Endothelial cell of umbilical vein (primary cell): ENCODE results near the gene GLOD4. TPM values are rescaled to one million over a fixed set of nuclear protein-coding genes. Genes with fewer than 3 reads are reported as not detected.

ENCODE experiments used
- BruUV-seq: library from RNA; stranded (reverse); fragments of 400-500 nt; replicated peaks from 2 replicates; lab custom pipeline; 2021; lab: Mats Ljungman, UMichigan
- CTCF ChIA-PET: fragments of 300-600, 350-600 bp; sonication (Branson Sonifier 250); formaldehyde crosslinking; loops from one replicate; lab custom pipeline; 2021; ENCODE audit warnings: antibody characterized with exemption, inconsistent platforms; lab: Charles Lee
- POLR2A ChIA-PET: fragments of 300-600, 350-600 bp; sonication (Branson Sonifier 250); formaldehyde crosslinking; loops from one replicate; lab custom pipeline; 2021; ENCODE audit warnings: antibody characterized with exemption, inconsistent platforms; lab: Charles Lee
- DNase-seq: peaks from one replicate; pipeline ENCODE4 v3.0.0-alpha.2; 2011; ENCODE audit warnings: low read depth, low spot score
- FAIRE-seq: peaks from 2 replicates; lab custom pipeline; 2011; peaks lifted over from hg19 to GRCh38; lab: Jason Lieb, UNC
- H2AFZ ChIP-seq: 2 replicates; pipeline ENCODE4 v1.6.0; 2012; ENCODE audit warnings: low read depth, low read length, control low read depth, inconsistent platforms
- H3K27ac ChIP-seq: 2 replicates; pipeline ENCODE4 v1.5.1; 2011; ENCODE audit warnings: low read depth, mild to moderate bottlenecking, control low read depth, low read length, moderate library complexity; ENCODE audit not compliant: insufficient read depth
- H3K27me3 ChIP-seq, 2 experiments: 2 replicates each; pipeline versions ENCODE4 v1.6.0 to v1.6.1; 2011; ENCODE audit warnings: low read length in 2 of 2, mixed read lengths in 1 of 2; ENCODE audit not compliant: control insufficient read depth in 2 of 2, insufficient read depth in 2 of 2
- H3K36me3 ChIP-seq, 2 experiments: 2 replicates in 1 of 2; 3 replicates in 1 of 2; pipeline ENCODE4 v1.5.1; 2011; ENCODE audit warnings: low read length in 2 of 2, mild to moderate bottlenecking in 1 of 2, moderate library complexity in 1 of 2; ENCODE audit not compliant: control insufficient read depth in 2 of 2, insufficient read depth in 2 of 2; ENCODE audit errors: extremely low read depth in 1 of 2
- H3K4me1 ChIP-seq: 3 replicates; pipeline ENCODE4 v1.5.1; 2011; ENCODE audit warnings: mild to moderate bottlenecking, low read length; ENCODE audit not compliant: control insufficient read depth, insufficient read depth; ENCODE audit errors: extremely low read depth
- H3K4me2 ChIP-seq: 2 replicates; pipeline ENCODE4 v1.6.1; 2011; ENCODE audit warnings: low read length, control low read depth, mixed read lengths; ENCODE audit not compliant: insufficient read depth
- H3K4me3 ChIP-seq, 3 experiments: fragments of 200-600 bp in 1 of 3; sonication (generic), shearing (Covaris generic) in 1 of 3; replicated peaks in 1 of 3; 2 replicates each; pipeline ENCODE4 v1.5.1; 2011 to 2016; ENCODE audit warnings: control low read depth in 3 of 3, low read length in 3 of 3, mild to moderate bottlenecking in 2 of 3, inconsistent platforms in 1 of 3, low read depth in 1 of 3, moderate library complexity in 1 of 3; ENCODE audit not compliant: insufficient read depth in 1 of 3
- H3K79me2 ChIP-seq: 2 replicates; pipeline ENCODE4 v1.6.0; 2012; ENCODE audit warnings: low read length, inconsistent platforms; ENCODE audit not compliant: control insufficient read depth, insufficient read depth
- H3K9ac ChIP-seq: replicated peaks from 2 replicates; pipeline ENCODE3; 2011; ENCODE audit warnings: low read length, control low read depth; ENCODE audit not compliant: insufficient read depth; ENCODE audit errors: extremely low read depth
- H3K9me1 ChIP-seq: replicated peaks from 3 replicates; pipeline ENCODE4 v1.6.0; 2011; ENCODE audit warnings: mild to moderate bottlenecking, low read length; ENCODE audit not compliant: control insufficient read depth, insufficient read depth; ENCODE audit errors: extremely low read depth
- H3K9me3 ChIP-seq: replicated peaks from 2 replicates; pipeline ENCODE4 v1.5.1; 2012; ENCODE audit warnings: low read length, inconsistent platforms; ENCODE audit not compliant: control insufficient read depth, insufficient read depth
- H4K20me1 ChIP-seq: replicated peaks from 2 replicates; pipeline ENCODE3; 2011; ENCODE audit warnings: mild to moderate bottlenecking, low read length; ENCODE audit not compliant: control insufficient read depth, insufficient read depth; ENCODE audit errors: extremely low read depth
- EZH2 ChIP-seq: IDR thresholded peaks from 2 replicates; pipeline ENCODE4 v1.6.1; 2012; ENCODE audit warnings: borderline replicate concordance, low read depth, mild to moderate bottlenecking, moderate library complexity, low read length, inconsistent platforms; ENCODE audit not compliant: severe bottlenecking
- FOS ChIP-seq: IDR thresholded peaks from 2 replicates; pipeline ENCODE4 v1.6.1; 2011; ENCODE audit warnings: mild to moderate bottlenecking, low read length, moderate library complexity, borderline replicate concordance; ENCODE audit not compliant: insufficient read depth
- GATA2 ChIP-seq: IDR thresholded peaks from 2 replicates; pipeline ENCODE4 v1.7.0; 2011; ENCODE audit warnings: low read depth, mild to moderate bottlenecking, moderate library complexity, mixed read lengths, low read length; ENCODE audit not compliant: insufficient read length, insufficient read depth
- JUN ChIP-seq: IDR thresholded peaks from 2 replicates; pipeline ENCODE4 v1.6.1; 2011; ENCODE audit warnings: borderline replicate concordance, low read depth; ENCODE audit not compliant: insufficient read length, insufficient read depth
- MAX ChIP-seq: IDR thresholded peaks from 2 replicates; pipeline ENCODE4 v1.6.1; 2011; ENCODE audit not compliant: insufficient read depth, insufficient read length
- MYC ChIP-seq: IDR thresholded peaks from one replicate; pipeline ENCODE4 v1.6.1; 2011; ENCODE audit warnings: mild to moderate bottlenecking, low read depth, low read length
- POLR2A ChIP-seq: IDR thresholded peaks from 2 replicates; pipeline ENCODE4 v1.6.1; 2012; ENCODE audit warnings: low read depth, mild to moderate bottlenecking, control low read depth, low read length
- POLR2AphosphoS5 ChIP-seq: IDR thresholded peaks from 2 replicates; pipeline ENCODE4 v1.6.1; 2012; ENCODE audit warnings: low read depth, mild to moderate bottlenecking, control low read depth, low read length, moderate library complexity; ENCODE audit not compliant: insufficient read depth
- dilution Hi-C: fragments of 300-500 bp; cut with MboI; formaldehyde crosslinking; loops from one replicate; pipeline ENCODE4 v1.15.0; 2019; ENCODE audit warnings: low sequenced_read_pairs; ENCODE audit not compliant: extremely low pct_ligation_motif_present
- intact Hi-C: fragments of 100-400 bp; cut with micrococcal nuclease; formaldehyde crosslinking; loops from one replicate; pipeline ENCODE4 v1.10.0; 2022
- polyA plus RNA-seq, 4 experiments: library from polyadenylated mRNA; depleted of rRNA in 3 of 4; stranded (reverse) in 3 of 4; unstranded in 1 of 4; fragments of >200 nt; gene quantifications; 2 replicates each; pipeline versions ENCODE4 v1.2.1 to v1.2.3, GENCODE V29; 2011 to 2012; ENCODE audit warnings: missing spikeins in 1 of 4
- total RNA-seq: library from RNA; stranded (reverse); gene quantifications from 2 replicates; pipeline ENCODE4 v1.2.3, GENCODE V29; 2021
- TF ChIP-seq, protein P1 (sequence below), 2 donors: IDR thresholded peaks; 1 replicate in 1 of 2; 2 replicates in 1 of 2; pipeline ENCODE4 v1.5.1; 2011; ENCODE audit warnings: low read length in 2 of 2, mild to moderate bottlenecking in 2 of 2, moderate library complexity in 2 of 2, control low read depth in 1 of 2, inconsistent platforms in 1 of 2, low read depth in 1 of 2; ENCODE audit not compliant: insufficient read depth in 1 of 2; ENCODE audit errors: extremely low read depth in 1 of 2

The GLOD4 gene
- total and polyA plus RNA-seq, 2 donors (not counting 3 experiments of a cell fraction or from before 2014, with no cell fraction given): 41.3 to 84.2 TPM

DNA sequence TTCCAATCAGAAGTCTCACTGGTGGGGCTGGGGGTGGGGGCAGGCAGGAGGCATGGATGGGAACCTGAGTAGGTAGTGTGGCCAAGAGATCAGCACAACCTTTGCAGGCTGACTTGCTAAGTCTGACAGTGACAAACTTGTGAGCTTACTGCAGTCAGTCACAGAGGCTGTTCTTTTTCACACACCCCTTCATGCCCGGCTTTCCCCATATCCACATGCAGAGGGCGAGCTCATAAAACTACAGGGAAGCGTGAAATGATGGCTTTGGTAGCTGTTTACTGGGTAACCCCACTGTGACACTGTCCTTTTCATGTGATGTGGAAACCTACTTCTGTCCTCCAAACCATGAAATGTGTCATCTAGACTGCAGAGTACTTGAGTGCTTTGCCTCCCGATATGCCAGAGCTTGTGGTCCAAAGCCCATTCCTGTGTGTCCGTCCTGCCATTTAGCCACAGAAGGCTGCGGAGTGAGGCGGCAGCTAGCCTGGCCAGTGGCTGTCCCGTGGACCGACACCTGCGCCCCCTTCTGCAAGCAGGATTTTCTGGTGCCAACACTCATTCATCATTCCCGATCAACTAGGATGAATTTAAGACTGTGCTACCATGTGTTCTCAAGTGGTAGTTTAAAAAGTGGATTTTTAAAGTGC lies 39.8 kb downstream of the GLOD4 start:
- no peak for DNase-seq
- ChIA-PET POLR2A (no interaction called here), CTCF (interaction anchor here (0.6 to 1.4 kb wide), 4 partner anchors 10 to 330 kb away, joined by 3 to 4 read pairs (median 4); no protein-coding TSS in a partner anchor)
- dilution Hi-C loops (no loop called here), intact Hi-C loops (no loop called here)
- no peaks in the 10 kb centered on the region for H3K9me1 ChIP-seq
- no peak overlapping the region for H3K9ac ChIP-seq
- TF ChIP-seq MAX (no peak), FOS (no peak), EZH2 (no peak), POLR2A (no peak), MYC (no peak), GATA2 (no peak), JUN (no peak), POLR2AphosphoS5 (no peak)
- TF ChIP-seq, protein P1, sequence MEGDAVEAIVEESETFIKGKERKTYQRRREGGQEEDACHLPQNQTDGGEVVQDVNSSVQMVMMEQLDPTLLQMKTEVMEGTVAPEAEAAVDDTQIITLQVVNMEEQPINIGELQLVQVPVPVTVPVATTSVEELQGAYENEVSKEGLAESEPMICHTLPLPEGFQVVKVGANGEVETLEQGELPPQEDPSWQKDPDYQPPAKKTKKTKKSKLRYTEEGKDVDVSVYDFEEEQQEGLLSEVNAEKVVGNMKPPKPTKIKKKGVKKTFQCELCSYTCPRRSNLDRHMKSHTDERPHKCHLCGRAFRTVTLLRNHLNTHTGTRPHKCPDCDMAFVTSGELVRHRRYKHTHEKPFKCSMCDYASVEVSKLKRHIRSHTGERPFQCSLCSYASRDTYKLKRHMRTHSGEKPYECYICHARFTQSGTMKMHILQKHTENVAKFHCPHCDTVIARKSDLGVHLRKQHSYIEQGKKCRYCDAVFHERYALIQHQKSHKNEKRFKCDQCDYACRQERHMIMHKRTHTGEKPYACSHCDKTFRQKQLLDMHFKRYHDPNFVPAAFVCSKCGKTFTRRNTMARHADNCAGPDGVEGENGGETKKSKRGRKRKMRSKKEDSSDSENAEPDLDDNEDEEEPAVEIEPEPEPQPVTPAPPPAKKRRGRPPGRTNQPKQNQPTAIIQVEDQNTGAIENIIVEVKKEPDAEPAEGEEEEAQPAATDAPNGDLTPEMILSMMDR (IDR thresholded peaks at IDR 0.05; ENCODE audit: extremely low read depth in 1 of 2, insufficient read depth in 1 of 2, low read depth in 1 of 2, low read length in 2 of 2): no peak
- no peaks in the 10 kb centered on the region for H4K20me1 ChIP-seq
- no peak overlapping the region for H3K27ac ChIP-seq
- H3K4me3 ChIP-seq: no peak overlapping the region
- no peak overlapping the region for H3K4me2 ChIP-seq
- H3K4me1 ChIP-seq: no peaks in the 10 kb centered on the region
- no peak for FAIRE-seq
- H2AFZ ChIP-seq: no peak overlapping the region
- no peaks in the 10 kb centered on the region for H3K9me3 ChIP-seq
- peaks cover 35% of the 10 kb centered on the region for H3K79me2 ChIP-seq
- TSS peak; percentile 12 for BruUV-seq
- peaks cover 17 to 54% of the 10 kb centered on the region in 2 experiments for H3K36me3 ChIP-seq
- no peaks in the 10 kb centered on the region for H3K27me3 ChIP-seq
